GM21786 (cell line): ENCODE data around the gene ARHGEF26.
A peak's percentile ranks its signal among the peaks of the same experiment; 100 is the strongest.

Experiments
- ATAC-seq: cut with Tn5 transposase; IDR thresholded peaks from one replicate; pipeline ENCODE4 v1.9.1; 2021; ENCODE audit not compliant: unreplicated experiment

ARHGEF26 gene

DNA sequence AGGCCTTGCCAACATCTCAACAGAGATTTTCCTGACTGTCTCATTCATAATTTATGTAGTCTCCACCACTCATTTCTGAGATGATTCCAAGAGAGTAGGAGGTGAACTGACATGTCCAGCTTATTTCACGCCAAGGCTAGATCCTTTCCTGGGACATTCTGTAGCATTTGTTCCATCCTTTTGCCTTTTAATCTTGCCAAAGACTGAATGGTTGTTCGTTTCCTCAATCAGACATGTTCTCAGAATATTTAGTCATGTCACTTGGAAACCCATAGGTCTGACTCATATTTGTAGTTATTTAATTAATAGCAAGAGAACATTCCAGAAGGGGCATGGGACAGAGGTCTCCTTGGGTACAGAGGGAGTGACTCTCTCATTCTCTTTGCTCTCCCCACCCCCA lies 122.2 kb downstream of the ARHGEF26 start:
- no peak for ATAC-seq

DNA sequence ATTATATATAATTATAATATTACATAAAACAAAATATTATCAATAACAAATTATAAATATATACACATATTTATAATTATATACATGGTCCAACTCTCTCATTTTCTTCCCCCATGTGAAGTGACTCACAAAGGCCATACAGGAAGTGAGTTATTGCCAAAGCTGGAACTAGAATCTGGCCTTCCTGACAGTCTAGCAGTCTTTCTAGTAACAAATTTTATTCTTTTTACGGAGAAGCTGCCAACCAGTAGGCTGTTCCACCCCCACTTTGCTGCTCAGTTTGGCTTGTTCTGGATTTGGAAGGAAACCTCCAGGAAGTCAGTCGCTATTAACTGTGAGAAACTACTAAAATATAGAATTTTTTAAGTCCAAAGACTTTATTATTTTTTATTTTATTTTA lies 123.5 kb downstream of the ARHGEF26 start:
- ATAC-seq: no peak

DNA sequence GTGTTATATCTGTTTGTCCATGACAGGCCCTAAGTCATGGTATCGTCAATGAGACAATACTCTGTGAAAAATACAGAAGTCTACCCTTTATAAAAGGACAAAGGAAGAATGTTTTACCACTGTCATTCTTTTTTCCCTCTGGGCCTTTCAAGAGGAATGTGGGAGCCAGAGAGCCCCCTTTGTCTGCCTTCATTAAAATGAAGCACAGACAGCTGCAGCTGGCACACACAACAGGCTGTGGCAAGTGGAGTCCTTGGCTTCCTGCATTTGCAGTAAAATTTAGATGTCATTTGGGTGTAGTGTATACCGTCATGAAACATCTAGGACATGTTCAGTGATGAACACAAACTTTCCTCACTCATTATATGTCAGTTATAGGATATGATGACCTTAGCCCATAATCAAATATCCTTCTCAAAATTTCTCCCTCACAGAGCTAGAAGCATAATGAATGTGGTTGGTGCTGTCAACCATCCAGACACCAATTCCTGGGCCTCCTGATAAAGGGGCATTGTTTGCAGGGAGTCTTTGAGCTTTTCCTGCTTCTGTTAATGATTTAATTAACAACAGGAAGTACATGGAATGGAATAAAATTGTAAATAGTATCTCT lies 126.7 kb downstream of the ARHGEF26 start:
- ATAC-seq: no peak

DNA sequence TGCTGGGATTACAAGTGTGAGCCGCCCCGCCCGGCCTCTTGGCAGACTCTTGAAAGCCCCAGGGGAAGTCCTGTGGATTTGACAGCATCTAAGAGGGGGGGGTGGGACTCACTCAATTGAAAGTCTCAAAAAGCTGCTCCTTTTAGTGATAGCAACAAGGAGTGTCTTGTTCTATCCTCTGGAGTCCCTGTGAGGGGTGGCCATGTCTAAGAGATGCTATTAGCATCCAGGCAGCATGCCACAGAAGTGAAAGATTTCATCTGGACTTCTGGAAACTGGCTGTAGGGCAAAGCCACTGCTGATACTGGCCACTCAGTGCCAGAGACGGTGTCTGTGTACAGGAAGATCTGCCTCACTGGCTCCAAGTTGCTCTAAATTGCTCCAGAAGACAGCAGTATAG lies 129.1 kb downstream of the ARHGEF26 start:
- ATAC-seq: no peak

DNA sequence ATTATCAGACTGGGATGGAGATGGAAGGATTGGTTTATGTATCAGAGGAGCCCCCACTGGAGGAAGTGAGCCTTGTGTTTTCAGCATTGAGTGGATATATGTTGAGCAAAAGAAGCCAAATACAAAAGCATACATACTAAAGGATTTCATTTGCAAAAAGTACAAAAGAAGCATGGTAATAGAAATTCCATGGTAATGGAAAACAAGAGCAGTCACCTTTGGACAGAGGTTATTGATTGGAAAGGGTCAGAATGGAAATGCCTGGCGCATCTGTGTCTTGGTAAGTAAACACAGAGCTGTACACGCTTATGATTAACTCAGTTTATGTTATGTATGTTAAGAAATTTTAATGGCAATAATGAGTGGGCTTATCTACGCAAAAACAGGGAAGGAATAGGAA lies 130.4 kb downstream of the ARHGEF26 start:
- no peak for ATAC-seq

DNA sequence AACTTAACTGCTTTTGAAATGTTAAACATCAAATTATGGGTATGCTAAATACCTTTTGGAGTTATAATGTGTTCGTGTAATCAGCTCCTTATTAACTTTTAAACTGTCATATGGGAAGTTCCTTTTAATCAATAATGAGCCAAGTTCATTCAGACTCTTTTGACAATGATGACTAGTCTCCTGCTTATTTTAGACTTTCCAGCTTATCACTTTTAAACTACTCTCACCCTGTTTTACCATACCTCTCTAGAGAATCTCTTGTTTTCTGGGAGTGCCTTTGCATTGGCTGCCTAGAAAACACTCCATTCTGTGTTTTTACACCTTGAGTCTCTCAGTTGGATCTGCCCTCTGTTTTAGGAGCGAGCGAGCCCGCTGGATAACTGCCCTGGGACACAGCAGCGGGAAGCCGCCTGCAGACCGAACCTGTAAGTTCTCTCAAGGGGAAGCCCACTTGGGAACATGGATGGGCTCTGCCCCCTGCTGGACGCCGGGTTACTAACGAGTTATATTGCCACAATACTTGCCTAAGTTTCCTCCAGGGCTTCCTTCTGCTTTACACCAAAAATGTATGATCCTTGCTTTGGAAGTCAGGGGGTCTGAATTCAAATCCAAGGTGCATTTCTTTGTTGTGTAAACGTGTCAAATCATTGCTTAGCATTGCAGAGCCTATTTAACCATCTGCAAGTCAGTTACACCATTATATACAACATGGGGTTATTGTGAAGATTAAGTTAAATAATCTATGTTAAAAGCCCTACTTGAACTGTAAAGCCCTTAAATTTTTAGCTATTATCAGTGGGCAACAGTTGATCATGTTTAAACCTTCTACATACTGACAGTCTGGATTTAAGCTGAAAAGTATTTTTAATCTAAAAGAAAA lies 131.8 kb downstream of the ARHGEF26 start:
- peak; percentile 99 for ATAC-seq

DNA sequence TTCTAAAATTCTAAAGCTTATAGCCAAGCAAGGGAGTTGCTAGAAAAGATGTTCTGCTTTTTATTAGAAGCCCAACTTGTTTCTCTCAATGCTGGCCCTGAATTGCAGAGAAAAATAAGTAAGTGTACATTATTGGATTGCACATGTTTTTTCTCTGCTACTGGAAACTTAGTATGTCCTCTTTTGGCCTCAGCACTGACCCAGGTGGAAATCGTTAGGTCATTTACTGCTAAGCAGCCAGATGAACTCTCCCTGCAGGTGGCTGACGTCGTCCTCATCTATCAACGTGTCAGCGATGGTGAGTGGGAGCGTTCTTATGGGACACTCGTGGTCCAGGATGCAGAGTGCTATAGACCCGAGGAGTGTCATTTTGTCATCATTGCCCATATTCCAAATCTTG lies 133.3 kb downstream of the ARHGEF26 start:
- ATAC-seq: no peak

DNA sequence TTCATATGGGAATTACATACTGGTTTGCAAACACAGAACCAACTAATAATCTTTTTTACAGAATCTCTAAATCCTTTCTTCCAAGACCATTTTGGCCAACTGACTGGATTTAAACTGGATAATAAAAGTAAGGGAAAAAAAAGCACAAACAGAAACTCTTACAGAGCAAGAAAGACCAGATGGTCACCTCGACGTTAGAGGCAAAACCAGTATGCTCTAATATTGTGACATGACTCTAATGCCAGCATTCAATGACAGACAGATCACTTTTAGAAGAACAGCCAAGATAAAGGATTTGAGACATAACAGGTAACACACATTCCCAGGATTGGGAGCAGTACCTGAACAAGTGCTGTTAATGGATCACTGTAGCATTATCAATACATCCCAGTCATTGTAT lies 152.2 kb downstream of the ARHGEF26 start:
- no peak for ATAC-seq

DNA sequence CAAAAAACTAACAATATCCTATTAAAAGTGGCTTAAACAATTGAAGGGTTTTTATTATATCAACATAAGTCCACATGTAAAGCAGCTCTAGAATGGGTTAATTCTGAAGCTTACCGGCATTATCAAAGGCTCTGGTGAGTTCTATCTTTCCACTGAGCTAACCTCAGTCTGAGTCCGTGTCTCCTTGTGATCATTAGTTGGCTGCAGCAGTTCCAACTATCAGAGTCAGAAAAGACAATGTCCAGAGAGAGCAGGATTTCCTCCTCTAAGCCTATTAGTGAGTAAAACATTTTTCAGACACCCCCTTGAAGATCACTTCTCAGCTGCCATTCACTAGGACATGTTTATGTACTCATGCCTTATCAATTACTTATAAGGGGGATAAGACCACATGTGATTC lies 153.2 kb downstream of the ARHGEF26 start:
- no peak for ATAC-seq

DNA sequence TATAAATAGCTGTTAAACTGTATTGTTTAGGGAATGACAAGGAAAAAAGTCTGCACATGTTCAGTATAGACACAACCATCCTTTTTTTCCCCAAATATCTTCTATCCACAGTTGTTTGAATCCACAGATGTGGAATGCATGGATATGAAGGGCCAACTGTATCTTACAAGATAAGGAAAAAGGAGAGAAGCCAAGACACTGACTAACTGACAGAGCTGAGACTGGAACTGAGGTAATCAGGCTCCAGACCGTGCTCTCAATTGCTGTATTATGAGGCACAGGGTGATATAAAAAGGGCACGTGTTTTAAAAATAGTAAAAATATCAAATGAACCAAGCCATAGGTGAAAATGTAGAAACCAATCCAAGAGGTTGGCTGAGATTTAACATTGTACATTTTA lies 154.1 kb downstream of the ARHGEF26 start:
- no peak for ATAC-seq

DNA sequence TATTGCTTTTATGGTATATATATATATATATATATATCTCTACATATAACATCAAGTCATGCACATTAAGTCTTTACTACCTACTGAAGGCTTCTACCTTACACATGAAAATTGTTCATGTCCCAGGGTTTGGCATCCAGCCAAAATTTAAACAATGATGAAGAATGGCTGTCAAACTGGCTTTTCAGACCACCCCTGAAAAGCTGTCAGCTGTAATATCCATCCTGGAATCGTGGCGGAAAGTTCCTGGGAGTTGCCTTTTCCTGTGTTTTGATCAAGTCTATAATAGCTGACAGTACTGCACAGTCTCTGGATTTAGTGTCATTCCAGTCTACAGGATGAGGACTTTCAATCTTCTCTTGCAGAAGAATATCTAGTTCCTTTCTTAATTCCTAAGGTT lies 154.8 kb downstream of the ARHGEF26 start:
- no peak for ATAC-seq

DNA sequence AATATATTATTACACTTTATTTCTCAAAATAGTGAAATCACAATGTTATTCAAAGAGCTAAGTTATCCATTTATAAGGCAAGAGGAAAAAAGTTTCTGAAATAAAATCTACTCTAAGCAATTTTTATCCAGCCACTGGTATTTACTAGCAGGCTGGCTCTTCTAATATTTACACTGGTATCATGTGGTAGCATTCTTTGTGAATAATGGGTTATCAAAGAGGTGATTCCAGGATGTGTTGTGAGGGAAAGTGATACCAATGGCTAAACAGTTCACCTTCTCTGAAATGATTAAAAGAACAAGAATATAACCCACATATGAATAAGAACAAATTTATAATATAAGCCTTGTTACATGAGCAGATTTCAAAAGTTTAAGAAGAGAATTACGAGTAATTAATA lies 159.0 kb downstream of the ARHGEF26 start:
- ATAC-seq: no peak

DNA sequence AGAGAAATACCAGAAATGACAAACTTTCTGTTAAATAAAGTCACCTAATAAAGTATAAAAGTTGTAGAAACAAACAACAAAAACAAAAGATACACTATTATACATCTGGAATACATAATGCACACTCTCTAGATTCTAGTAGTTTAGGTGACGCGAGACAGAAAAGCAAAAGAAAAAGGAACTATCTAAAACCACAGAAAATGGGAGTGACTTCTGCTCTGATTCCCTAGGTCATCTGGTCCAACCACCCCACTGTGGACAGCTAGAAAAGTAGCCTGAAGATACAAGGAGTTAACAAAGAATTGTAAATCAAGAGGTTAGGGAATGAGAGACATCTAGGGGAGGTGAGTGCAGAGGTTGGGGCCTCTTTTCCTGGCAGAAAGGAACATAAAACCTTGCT lies 164.0 kb downstream of the ARHGEF26 start:
- no peak for ATAC-seq

DNA sequence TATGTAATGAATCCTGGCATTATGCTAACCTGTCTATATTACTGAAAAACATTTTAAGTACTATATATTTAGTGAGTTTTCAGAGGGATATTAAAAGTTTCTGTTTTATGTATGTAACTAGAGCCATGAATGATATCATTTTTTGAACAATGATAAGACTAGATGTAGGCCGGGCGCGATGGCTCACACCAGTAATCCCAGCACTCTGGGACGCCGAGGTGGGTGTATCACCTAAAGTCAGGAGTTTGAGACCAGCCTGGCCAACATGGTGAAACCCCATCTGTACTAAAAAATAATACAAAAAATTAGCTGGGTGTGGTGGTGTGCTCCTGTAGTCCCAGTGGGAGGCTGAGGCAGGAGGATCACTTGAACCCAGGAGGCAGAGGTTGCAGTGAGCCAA lies 169.0 kb downstream of the ARHGEF26 start:
- no peak for ATAC-seq

DNA sequence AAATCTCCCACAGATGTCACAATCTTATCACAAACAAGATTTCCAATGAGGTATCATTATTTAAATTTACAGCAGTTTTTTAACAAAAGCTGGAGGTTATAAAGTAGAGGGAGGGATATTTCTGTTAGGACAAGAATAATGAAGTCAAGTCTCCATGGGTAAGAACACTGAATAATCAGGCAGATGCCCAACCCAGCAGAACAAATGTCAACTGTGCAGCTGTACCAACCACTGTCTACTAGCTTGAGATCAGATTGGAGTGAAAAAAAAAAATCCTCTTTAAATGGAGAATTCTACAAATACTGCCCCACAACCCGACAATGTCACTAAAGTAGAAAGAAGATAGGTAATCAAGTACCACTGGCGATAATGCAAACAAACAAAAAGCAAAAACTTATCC lies 172.8 kb downstream of the ARHGEF26 start:
- no peak for ATAC-seq

DNA sequence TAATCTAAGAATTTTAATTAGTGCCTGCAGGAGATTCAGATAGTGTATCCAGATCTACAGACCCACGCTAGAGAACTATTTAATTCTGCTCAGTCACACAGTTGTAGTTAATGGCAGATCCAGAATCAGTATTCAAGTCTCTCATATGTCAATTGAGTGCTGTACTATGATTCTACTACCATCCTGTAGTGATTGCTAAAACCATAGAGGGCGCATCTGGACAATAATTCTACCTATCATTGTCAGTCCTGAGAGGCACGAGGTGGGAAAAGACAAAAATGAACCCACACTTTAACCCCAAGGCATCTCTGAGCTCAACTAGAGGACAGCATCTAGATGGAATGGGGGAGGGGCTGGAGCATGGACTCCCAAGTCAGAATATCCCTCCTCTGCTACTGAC lies 180.4 kb downstream of the ARHGEF26 start:
- no peak for ATAC-seq

DNA sequence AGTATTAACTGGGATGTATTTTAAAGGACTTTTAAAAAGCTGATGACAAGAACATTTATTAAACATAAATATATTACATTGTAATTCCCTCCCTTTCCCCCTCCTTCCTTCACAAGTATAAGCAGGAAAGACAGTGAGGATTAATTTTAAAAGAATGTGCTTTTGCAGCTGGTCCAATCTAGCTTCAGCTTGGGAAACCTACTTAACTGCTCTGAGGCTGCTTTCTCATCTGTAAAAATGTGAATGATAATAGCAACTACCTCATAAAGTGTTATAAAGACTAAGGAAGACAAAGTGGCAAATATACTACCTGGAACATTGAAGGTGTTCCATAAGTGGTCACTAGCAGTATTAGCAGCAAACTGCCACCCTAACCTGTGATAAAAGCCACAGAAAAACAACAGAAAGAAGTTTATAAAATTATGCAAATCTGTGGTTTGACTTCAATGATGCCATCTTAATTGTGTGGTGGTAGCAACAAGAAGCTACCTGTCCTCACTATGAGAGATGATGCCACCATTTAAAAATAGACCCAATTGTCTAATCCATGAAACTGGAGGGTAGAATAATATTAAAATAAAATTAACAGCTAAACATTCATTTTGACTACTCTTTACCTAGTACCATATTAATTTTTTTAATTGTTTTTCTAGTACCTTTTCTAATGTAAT lies 183.1 kb downstream of the ARHGEF26 start:
- ATAC-seq: no peak

DNA sequence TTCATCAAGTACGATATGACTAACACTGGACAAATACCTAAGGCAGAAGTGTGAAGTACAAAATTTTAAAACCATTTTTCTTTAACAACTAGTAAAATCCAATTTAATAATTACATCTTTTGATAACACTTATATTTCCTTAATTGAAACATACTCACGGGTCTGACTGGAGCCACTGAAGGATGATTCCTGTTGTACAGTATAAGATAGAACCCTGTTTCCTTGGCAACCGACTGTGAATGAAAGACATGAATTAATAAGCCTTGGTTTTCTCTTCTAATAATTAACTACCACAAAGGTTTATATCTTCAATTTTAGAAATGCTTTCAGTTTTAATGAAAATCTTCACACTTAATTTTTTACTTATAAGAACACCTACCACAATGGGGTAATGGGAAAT lies 183.7 kb downstream of the ARHGEF26 start:
- no peak for ATAC-seq

DNA sequence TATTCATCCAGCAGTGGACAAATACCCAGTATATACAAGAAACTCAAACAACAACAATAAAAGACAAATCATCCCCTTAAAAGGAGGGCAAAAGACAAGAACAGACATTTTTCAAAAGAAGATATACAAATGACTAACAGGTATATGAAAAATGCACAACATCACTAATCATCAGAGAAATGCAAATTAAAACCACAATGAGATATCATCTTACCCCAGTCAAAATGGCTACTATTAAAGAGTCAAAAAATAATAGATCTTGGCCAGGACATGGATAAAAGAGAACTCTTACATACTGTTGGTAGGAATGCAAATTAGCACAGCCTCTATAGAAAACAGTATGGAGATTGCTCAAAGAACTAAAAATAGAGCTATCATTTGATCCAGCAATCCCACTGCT lies 186.2 kb downstream of the ARHGEF26 start:
- no peak for ATAC-seq
